ENCODE data around the gene ZFAND3.

Gene ZFAND3

GRCh38 chr6:38163186-38164130 is 343.9 kb downstream of the ZFAND3 start:
- Histone ChIP-seq H3K36me3 (ENCODE audit: control insufficient read depth, insufficient read depth, low read length) (no peaks in the 10 kb centered on the region; the same call in 1 of the 2 replicates), H3K4me1 (ENCODE audit: control insufficient read depth, insufficient read depth, low read length) (peaks cover 4% of the 10 kb centered on the region), H3K4me3 (ENCODE audit: low read length) (no peak overlapping the region), H3K9me3 (ENCODE audit: control insufficient read depth, insufficient read depth, low read length) (no peaks in the 10 kb centered on the region), H3K27ac (ENCODE audit: low read length) (no peak overlapping the region), H3K27me3 (ENCODE audit: control insufficient read depth, insufficient read depth, low read length) (no peaks in the 10 kb centered on the region)
- no peak for DNase-seq (ENCODE audit: low read depth, low spot score)
- no CpG with 5 or more reads among the region's 29 CpGs for WGBS (ENCODE audit: insufficient coverage, insufficient read length)

- Histone ChIP-seq H3K27ac (ENCODE audit: low read length) (no peak overlapping the region), H3K4me1 (ENCODE audit: control insufficient read depth, insufficient read depth, low read length) (peaks cover 5% of the 10 kb centered on the region), H3K9me3 (ENCODE audit: control insufficient read depth, insufficient read depth, low read length) (no peaks in the 10 kb centered on the region), H3K36me3 (ENCODE audit: control insufficient read depth, insufficient read depth, low read length) (no peaks in the 10 kb centered on the region; the same call in 1 of the 2 replicates), H3K27me3 (ENCODE audit: control insufficient read depth, insufficient read depth, low read length) (no peaks in the 10 kb centered on the region), H3K4me3 (ENCODE audit: low read length) (no peak overlapping the region)
- WGBS (ENCODE audit: insufficient coverage, insufficient read length), result no CpG with 5 or more reads among the region's 6 CpGs
- no peak for DNase-seq (ENCODE audit: low read depth, low spot score)
Measured at GRCh38 chr6:38164131-38164481, 344.6 kb downstream of the ZFAND3 start.

DNA sequence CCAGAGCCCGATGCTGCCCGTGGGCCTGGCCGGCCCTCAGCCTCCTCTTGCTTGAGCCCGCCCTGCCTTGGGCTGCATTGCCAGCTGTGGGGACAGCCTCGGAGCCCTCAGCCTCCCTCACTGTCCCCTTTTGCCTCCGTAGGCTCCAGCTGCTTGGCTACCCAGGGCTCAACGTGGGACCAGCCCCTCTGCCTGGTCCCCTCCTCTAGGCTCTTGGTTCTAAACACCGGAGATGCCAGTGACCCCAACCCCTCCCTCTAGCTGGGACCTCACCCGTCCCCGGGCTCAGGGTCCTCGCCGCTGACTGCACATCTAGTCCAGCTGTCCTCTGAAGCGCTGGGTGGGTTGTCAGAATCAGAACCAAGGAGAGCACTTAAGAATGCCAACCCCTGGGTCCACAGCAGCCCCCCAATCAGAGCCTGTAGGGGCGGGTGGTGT is 345.2 kb downstream of the ZFAND3 start:
- Histone ChIP-seq H3K4me3 (ENCODE audit: low read length) (no peak overlapping the region), H3K27ac (ENCODE audit: low read length) (no peak overlapping the region), H3K9me3 (ENCODE audit: control insufficient read depth, insufficient read depth, low read length) (no peaks in the 10 kb centered on the region), H3K4me1 (ENCODE audit: control insufficient read depth, insufficient read depth, low read length) (peaks cover 8% of the 10 kb centered on the region), H3K27me3 (ENCODE audit: control insufficient read depth, insufficient read depth, low read length) (no peaks in the 10 kb centered on the region), H3K36me3 (ENCODE audit: control insufficient read depth, insufficient read depth, low read length) (no peaks in the 10 kb centered on the region; the same call in 1 of the 2 replicates)
- DNase-seq (ENCODE audit: low read depth, low spot score), result no peak
- WGBS (ENCODE audit: insufficient coverage, insufficient read length), result no CpG with 5 or more reads among the region's 14 CpGs

- no CpG with 5 or more reads among the region's 32 CpGs for WGBS (ENCODE audit: insufficient coverage, insufficient read length)
- H3K36me3 ChIP-seq (ENCODE audit: control insufficient read depth, insufficient read depth, low read length), result no peaks in the 10 kb centered on the region; the same call in 1 of the 2 replicates
- H3K9me3 ChIP-seq (ENCODE audit: control insufficient read depth, insufficient read depth, low read length), result no peaks in the 10 kb centered on the region
- H3K4me3 ChIP-seq (ENCODE audit: low read length), result no peak overlapping the region
- H3K27ac ChIP-seq (ENCODE audit: low read length), result no peak overlapping the region
- H3K4me1 ChIP-seq (ENCODE audit: control insufficient read depth, insufficient read depth, low read length), result peaks cover 16% of the 10 kb centered on the region
- DNase-seq (ENCODE audit: low read depth, low spot score), result no peak
- H3K27me3 ChIP-seq (ENCODE audit: control insufficient read depth, insufficient read depth, low read length), result no peaks in the 10 kb centered on the region
Measured at GRCh38 chr6:38166411-38167240, 347.1 kb downstream of the ZFAND3 start.

DNA sequence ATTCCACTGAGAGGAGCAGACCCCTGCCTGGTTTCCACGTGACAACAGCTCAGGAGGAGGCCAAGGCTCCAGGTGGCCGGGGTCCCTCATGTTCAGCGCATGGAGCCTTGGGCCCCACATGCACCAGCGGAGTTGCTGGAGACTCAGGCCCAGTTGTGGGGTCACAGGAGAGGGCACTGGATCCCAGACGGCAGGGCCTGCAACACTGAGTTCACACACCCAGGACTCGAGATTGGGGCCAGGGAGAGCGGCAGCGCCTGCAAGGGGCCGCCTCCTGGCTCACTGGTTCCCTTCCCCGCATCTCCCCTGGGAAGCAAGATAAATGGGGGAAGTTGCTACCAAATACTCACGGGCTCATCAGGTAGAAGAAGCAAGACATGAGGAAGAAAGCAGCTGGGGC is 348.1 kb downstream of the ZFAND3 start:
- Histone ChIP-seq H3K4me3 (ENCODE audit: low read length) (no peak overlapping the region), H3K9me3 (ENCODE audit: control insufficient read depth, insufficient read depth, low read length) (no peaks in the 10 kb centered on the region), H3K27ac (ENCODE audit: low read length) (no peak overlapping the region), H3K36me3 (ENCODE audit: control insufficient read depth, insufficient read depth, low read length) (no peaks in the 10 kb centered on the region), H3K27me3 (ENCODE audit: control insufficient read depth, insufficient read depth, low read length) (no peaks in the 10 kb centered on the region), H3K4me1 (ENCODE audit: control insufficient read depth, insufficient read depth, low read length) (peaks cover 16% of the 10 kb centered on the region)
- no CpG with 5 or more reads among the region's 11 CpGs for WGBS (ENCODE audit: insufficient coverage, insufficient read length)
- DNase-seq (ENCODE audit: low read depth, low spot score), result no peak

DNA sequence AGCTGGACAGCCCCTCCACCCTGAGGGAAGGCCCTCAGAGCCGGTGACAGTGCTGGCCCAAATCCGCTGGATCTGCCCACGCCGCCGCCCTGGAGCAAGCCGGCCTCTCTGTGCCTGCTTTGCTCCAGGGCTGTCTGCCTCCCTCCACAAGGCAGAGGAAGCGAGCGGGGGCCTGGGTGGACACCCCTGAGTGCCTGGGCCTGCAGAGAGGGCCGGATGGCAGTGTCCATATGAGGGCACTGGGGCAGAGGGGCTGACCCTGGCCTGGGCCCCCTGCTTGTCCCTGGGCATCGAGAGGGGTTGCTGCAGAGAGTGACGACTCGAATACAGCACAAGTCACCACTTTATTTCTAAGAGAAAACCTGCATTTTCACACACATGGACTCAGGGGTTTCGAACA is 348.6 kb downstream of the ZFAND3 start:
- no peaks in the 10 kb centered on the region for H3K9me3 ChIP-seq (ENCODE audit: control insufficient read depth, insufficient read depth, low read length)
- peaks cover 16% of the 10 kb centered on the region for H3K4me1 ChIP-seq (ENCODE audit: control insufficient read depth, insufficient read depth, low read length)
- no peak overlapping the region for H3K27ac ChIP-seq (ENCODE audit: low read length)
- no peaks in the 10 kb centered on the region for H3K36me3 ChIP-seq (ENCODE audit: control insufficient read depth, insufficient read depth, low read length)
- WGBS (ENCODE audit: insufficient coverage, insufficient read length), result no CpG with 5 or more reads among the region's 13 CpGs
- H3K4me3 ChIP-seq (ENCODE audit: low read length), result no peak overlapping the region
- DNase-seq (ENCODE audit: low read depth, low spot score), result no peak
- H3K27me3 ChIP-seq (ENCODE audit: control insufficient read depth, insufficient read depth, low read length), result no peaks in the 10 kb centered on the region

- DNase-seq (ENCODE audit: low read depth, low spot score), result no peak
- no CpG with 5 or more reads among the region's 8 CpGs for WGBS (ENCODE audit: insufficient coverage, insufficient read length)
- no peaks in the 10 kb centered on the region for H3K9me3 ChIP-seq (ENCODE audit: control insufficient read depth, insufficient read depth, low read length)
- H3K4me1 ChIP-seq (ENCODE audit: control insufficient read depth, insufficient read depth, low read length), result peaks cover 16% of the 10 kb centered on the region
- H3K36me3 ChIP-seq (ENCODE audit: control insufficient read depth, insufficient read depth, low read length), result no peaks in the 10 kb centered on the region
- no peaks in the 10 kb centered on the region for H3K27me3 ChIP-seq (ENCODE audit: control insufficient read depth, insufficient read depth, low read length)
- H3K27ac ChIP-seq (ENCODE audit: low read length), result no peak overlapping the region
- H3K4me3 ChIP-seq (ENCODE audit: low read length), result no peak overlapping the region
Measured at GRCh38 chr6:38168699-38169098, 349.2 kb downstream of the ZFAND3 start.

- Histone ChIP-seq H3K27me3 (ENCODE audit: control insufficient read depth, insufficient read depth, low read length) (no peaks in the 10 kb centered on the region), H3K9me3 (ENCODE audit: control insufficient read depth, insufficient read depth, low read length) (no peaks in the 10 kb centered on the region), H3K4me3 (ENCODE audit: low read length) (no peak overlapping the region), H3K4me1 (ENCODE audit: control insufficient read depth, insufficient read depth, low read length) (peaks cover 16% of the 10 kb centered on the region), H3K27ac (ENCODE audit: low read length) (no peak overlapping the region), H3K36me3 (ENCODE audit: control insufficient read depth, insufficient read depth, low read length) (no peaks in the 10 kb centered on the region)
- DNase-seq (ENCODE audit: low read depth, low spot score), result no peak
- no CpG with 5 or more reads among the region's 20 CpGs for WGBS (ENCODE audit: insufficient coverage, insufficient read length)
Measured at GRCh38 chr6:38169221-38169976, 349.9 kb downstream of the ZFAND3 start.

DNA sequence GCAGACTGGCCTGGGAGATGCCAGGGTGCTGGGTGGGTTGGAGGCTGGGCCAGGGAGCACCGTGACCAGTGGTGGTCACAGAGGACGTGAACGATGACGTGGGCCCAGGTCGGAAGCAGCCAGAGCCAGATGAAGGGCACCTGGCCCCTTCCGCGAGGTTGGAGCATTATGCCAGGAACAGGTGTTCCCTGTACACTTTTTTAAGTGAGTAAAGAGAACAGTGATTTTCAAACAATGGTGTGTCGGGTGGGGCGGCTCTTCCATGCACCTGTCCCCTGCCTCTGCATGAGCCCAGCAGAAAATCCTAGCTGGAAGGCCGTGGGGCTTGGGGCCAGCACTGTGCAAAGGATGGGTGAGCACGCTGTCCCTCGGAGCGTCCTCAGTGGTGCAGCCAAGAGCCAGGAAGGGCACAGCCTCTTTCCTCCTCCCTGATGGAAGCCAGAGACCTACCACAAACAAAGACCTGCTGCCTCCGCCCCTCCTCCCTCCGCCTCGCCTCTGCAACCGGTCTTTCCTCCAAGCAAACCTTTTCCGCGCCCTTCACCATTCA is 350.5 kb downstream of the ZFAND3 start:
- no peak overlapping the region for H3K27ac ChIP-seq (ENCODE audit: low read length)
- peak; percentile 16 for DNase-seq (ENCODE audit: low read depth, low spot score)
- H3K9me3 ChIP-seq (ENCODE audit: control insufficient read depth, insufficient read depth, low read length), result no peaks in the 10 kb centered on the region
- no peak overlapping the region for H3K4me3 ChIP-seq (ENCODE audit: low read length)
- no peaks in the 10 kb centered on the region for H3K36me3 ChIP-seq (ENCODE audit: control insufficient read depth, insufficient read depth, low read length)
- H3K4me1 ChIP-seq (ENCODE audit: control insufficient read depth, insufficient read depth, low read length), result peaks cover 16% of the 10 kb centered on the region
- no CpG with 5 or more reads among the region's 19 CpGs for WGBS (ENCODE audit: insufficient coverage, insufficient read length)
- H3K27me3 ChIP-seq (ENCODE audit: control insufficient read depth, insufficient read depth, low read length), result no peaks in the 10 kb centered on the region

Data from iPS DF 6.9 (cell line).